ENCODE data around the gene VAC14. TPM values are rescaled to one million over a fixed set of nuclear protein-coding genes. Genes with fewer than 3 reads are reported as not detected.

VAC14 gene
- total RNA-seq, 2 experiments from 2014 or later = 23.0 to 23.6 TPM

DNA sequence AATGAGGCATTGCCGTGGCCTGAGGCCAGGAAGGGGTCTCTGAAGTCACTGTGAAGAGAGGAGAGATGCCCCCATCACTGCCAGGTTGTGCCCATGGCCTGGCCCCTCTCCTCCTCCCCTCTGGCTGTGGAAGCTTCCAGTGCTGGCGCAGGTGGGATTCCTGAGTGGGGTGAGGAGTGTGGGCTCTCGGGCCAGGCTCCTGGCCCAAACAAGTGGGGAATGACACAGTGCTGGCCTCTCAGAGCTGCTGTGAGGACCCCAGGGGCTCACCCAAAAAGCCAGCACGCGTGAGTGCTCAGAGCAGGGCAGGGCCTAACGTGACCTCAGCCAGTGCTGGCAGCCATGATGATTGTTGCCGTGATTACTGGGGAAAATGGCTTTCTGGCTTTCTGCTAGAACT, 61.6 kb downstream of the VAC14 start:
- H3K9me3 ChIP-seq (ENCODE audit: control insufficient read depth in 1 of 2, insufficient read depth in 1 of 2, low read length in 2 of 2) = peaks cover 0 to 9% of the 10 kb centered on the region in 2 experiments
- intact Hi-C loops (cut with DNase I, micrococcal nuclease) = loop anchor here (5.0 kb wide), 2 partner anchors 33 to 42 kb away; no protein-coding TSS in a partner anchor
- Mint-ChIP-seq H3K4me1 (ENCODE audit: low read depth) (peaks cover 74% of the 10 kb centered on the region), H3K4me3 (no peak overlapping the region), H3K27ac (peak overlapping the region; percentile 98), H3K36me3 (ENCODE audit: low read depth) (peaks cover 38% of the 10 kb centered on the region), H3K27me3 (no peaks in the 10 kb centered on the region), H3K9me3 (no peaks in the 10 kb centered on the region)
- no peak for ATAC-seq (ENCODE audit: poor library complexity)
- no peak overlapping the region for H3K4me3 ChIP-seq (ENCODE audit: low read length)
- H3K36me3 ChIP-seq (ENCODE audit: insufficient read depth, low read length) = peaks cover 33% of the 10 kb centered on the region
- no peaks in the 10 kb centered on the region for H3K27me3 ChIP-seq (ENCODE audit: control insufficient read depth in 1 of 2, insufficient read depth in 2 of 2, low read length in 2 of 2)
- H3K4me1 ChIP-seq (ENCODE audit: insufficient read depth, low read length) = peaks cover 47% of the 10 kb centered on the region
- ChIA-PET CTCF (interaction anchor here (0.5 kb wide), 1 partner anchor 1264 kb away, joined by 3 read pairs; no protein-coding TSS in a partner anchor), POLR2A (interaction anchor here (3.1 kb wide), 1 partner anchor 11 kb away, joined by 21 read pairs; no protein-coding TSS in a partner anchor)
- TF ChIP-seq, protein P1, sequence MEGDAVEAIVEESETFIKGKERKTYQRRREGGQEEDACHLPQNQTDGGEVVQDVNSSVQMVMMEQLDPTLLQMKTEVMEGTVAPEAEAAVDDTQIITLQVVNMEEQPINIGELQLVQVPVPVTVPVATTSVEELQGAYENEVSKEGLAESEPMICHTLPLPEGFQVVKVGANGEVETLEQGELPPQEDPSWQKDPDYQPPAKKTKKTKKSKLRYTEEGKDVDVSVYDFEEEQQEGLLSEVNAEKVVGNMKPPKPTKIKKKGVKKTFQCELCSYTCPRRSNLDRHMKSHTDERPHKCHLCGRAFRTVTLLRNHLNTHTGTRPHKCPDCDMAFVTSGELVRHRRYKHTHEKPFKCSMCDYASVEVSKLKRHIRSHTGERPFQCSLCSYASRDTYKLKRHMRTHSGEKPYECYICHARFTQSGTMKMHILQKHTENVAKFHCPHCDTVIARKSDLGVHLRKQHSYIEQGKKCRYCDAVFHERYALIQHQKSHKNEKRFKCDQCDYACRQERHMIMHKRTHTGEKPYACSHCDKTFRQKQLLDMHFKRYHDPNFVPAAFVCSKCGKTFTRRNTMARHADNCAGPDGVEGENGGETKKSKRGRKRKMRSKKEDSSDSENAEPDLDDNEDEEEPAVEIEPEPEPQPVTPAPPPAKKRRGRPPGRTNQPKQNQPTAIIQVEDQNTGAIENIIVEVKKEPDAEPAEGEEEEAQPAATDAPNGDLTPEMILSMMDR (IDR thresholded peaks at IDR 0.05) = no peak
- no peak overlapping the region for H3K27ac ChIP-seq (ENCODE audit: low read depth in 1 of 2, low read length in 2 of 2)
- no peak for DNase-seq

DNA sequence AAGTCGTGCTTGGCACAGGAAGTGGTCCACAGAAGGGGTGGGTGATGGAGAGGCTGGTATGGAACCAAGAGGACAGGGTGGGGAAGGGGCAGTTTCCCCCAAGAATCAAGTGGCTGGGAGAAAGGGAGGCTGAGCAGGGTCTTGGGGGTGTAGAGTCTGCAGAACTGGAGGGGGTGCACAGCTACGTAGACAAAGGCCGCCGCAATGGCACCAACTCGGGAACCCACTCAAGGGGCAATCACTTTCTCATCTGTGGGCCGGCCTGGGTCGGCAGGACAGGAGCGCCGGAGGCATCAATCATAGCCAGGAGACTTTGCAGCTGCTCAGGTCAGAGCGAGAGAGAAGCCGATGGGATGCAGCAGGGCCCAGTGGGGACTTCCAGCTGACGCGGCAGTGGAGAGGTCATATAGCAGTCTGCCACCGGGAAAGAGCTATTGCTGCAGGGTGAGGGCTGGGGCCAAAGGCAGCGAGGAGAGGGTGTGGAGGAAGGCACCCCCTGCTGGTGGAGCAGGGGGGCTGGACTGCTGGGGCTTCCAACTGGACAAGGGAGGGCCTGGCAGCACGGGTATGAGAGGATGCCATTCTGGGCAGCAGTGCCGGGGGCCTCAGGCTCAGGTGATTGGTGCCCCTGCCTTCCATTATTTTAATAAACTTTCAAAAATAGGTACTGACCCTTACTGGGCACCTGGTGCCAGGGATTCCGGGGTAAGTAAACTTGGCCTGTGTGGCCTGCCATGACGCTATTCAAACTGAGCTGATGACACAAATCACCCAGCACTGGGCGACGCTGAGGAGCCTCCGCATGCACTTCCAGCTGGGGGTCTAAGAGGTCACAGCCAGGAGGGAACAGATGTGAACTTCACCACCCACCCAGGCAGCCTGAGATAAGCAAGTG, 62.6 kb downstream of the VAC14 start:
- CTCF ChIA-PET = interaction anchor here (0.5 to 1.4 kb wide), 3 partner anchors 32 to 1263 kb away, joined by 3 to 5 read pairs (median 4); partner anchors contain the start of gene VAC14
- H3K9me3 ChIP-seq (ENCODE audit: control insufficient read depth in 1 of 2, insufficient read depth in 1 of 2, low read length in 2 of 2) = no peaks in the 10 kb centered on the region
- H3K27ac ChIP-seq (ENCODE audit: low read depth in 1 of 2, low read length in 2 of 2) = peak overlapping the region; percentile 73 to 81
- peak overlapping the region; percentile 21 for H3K4me3 ChIP-seq (ENCODE audit: low read length)
- Mint-ChIP-seq H3K27ac (peak overlapping the region; percentile 98), H3K36me3 (ENCODE audit: low read depth) (peaks cover 32% of the 10 kb centered on the region), H3K27me3 (no peaks in the 10 kb centered on the region), H3K4me3 (peak overlapping the region; percentile 76), H3K4me1 (ENCODE audit: low read depth) (peaks cover 75% of the 10 kb centered on the region), H3K9me3 (no peaks in the 10 kb centered on the region)
- intact Hi-C loops (cut with DNase I, micrococcal nuclease) = loop anchor here (5.0 kb wide), 2 partner anchors 34 to 41 kb away; no protein-coding TSS in a partner anchor
- H3K36me3 ChIP-seq (ENCODE audit: insufficient read depth, low read length) = peaks cover 22% of the 10 kb centered on the region
- H3K27me3 ChIP-seq (ENCODE audit: control insufficient read depth in 1 of 2, insufficient read depth in 2 of 2, low read length in 2 of 2) = no peaks in the 10 kb centered on the region
- DNase-seq (peak in 4 of 14 experiments; percentile 14 to 44 (median 27)), ATAC-seq (ENCODE audit: poor library complexity) (no peak)
- TF ChIP-seq, protein P1 (IDR thresholded peaks at IDR 0.05) = no peak
- POLR2A ChIA-PET = interaction anchor here (0.8 to 3.1 kb wide), 6 partner anchors 8 to 215 kb away, joined by 3 to 22 read pairs (median 10); partner anchors contain the start of gene COG4
- peaks cover 47% of the 10 kb centered on the region for H3K4me1 ChIP-seq (ENCODE audit: insufficient read depth, low read length)

DNA sequence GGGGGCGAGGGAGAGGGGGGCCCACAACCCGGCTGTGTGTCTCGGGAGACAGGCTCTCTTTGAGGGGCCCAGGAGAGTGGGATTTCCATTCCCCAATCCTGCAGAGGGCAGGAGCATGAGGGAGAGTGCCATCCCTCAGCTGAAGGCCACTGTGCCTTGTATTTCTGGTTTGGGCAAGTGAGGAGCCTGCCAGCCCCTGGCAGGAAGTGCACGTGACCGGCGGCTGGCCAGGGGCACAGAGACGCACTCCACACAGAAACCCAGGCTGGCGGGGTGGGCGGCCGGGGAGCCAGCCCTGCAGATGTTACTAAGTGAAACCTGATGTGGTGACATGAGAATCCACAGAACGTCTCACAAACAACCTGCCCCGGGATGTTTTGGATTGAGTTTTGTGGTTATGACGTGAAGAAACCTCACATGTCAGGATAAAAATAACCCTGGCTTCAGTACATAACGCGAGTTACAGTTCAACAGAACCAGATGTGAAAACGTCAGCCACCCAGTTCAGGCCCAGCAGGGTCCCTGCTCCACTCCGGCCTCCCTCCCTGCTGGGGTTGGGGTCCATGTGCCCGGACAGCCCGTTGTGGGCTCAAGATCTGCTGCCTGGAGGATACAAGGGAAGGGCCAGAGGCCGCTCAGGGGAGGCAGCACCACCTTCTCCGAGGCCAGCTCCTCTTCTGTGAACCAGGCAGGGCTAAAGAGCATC, 63.4 kb downstream of the VAC14 start:
- peak overlapping the region; percentile 73 to 81 for H3K27ac ChIP-seq (ENCODE audit: low read depth in 1 of 2, low read length in 2 of 2)
- no peaks in the 10 kb centered on the region for H3K9me3 ChIP-seq (ENCODE audit: control insufficient read depth in 1 of 2, insufficient read depth in 1 of 2, low read length in 2 of 2)
- Mint-ChIP-seq H3K27ac (peak overlapping the region; percentile 98), H3K4me1 (ENCODE audit: low read depth) (peaks cover 75% of the 10 kb centered on the region), H3K36me3 (ENCODE audit: low read depth) (peaks cover 29% of the 10 kb centered on the region), H3K9me3 (no peaks in the 10 kb centered on the region), H3K4me3 (peak overlapping the region; percentile 76), H3K27me3 (no peaks in the 10 kb centered on the region)
- peaks cover 15% of the 10 kb centered on the region for H3K36me3 ChIP-seq (ENCODE audit: insufficient read depth, low read length)
- H3K27me3 ChIP-seq (ENCODE audit: control insufficient read depth in 1 of 2, insufficient read depth in 2 of 2, low read length in 2 of 2) = no peaks in the 10 kb centered on the region
- intact Hi-C loops (cut with DNase I, micrococcal nuclease) = loop anchor here (2.0 to 5.0 kb wide), 3 partner anchors 33 to 40 kb away; no protein-coding TSS in a partner anchor
- ChIA-PET CTCF (interaction anchor here (0.6 to 1.4 kb wide), 4 partner anchors 33 to 214 kb away, joined by 3 to 5 read pairs (median 4); partner anchors contain the start of genes COG4 and VAC14), POLR2A (interaction anchor here (0.8 to 3.1 kb wide), 7 partner anchors 9 to 215 kb away, joined by 3 to 22 read pairs (median 6); partner anchors contain the start of gene COG4)
- DNase-seq = peak; percentile 33 to 80 (median 54)
- ATAC-seq (ENCODE audit: poor library complexity) = peak; percentile 85
- H3K4me3 ChIP-seq (ENCODE audit: low read length) = peak overlapping the region; percentile 21
- H3K4me1 ChIP-seq (ENCODE audit: insufficient read depth, low read length) = peaks cover 47% of the 10 kb centered on the region
- TF ChIP-seq, protein P1 (IDR thresholded peaks at IDR 0.05) = no peak

All from CD4-positive, alpha-beta T cell (primary cell).